IgD-negative memory B cell (primary cell): ENCODE data around the gene DCLRE1A. TPM values are rescaled to one million over a fixed set of nuclear protein-coding genes. Genes with fewer than 3 reads are reported as not detected.
"Not testable (repeated sequence)": the region's sequence is repeated elsewhere in the genome, so short reads cannot be mapped to it uniquely, and the experiment has no call there.

Experiments
- H3K27ac Mint-ChIP-seq, 3 donors: one replicate each; pipeline ENCODE4 v1.8.0; 2020 to 2022; ENCODE audit warnings: mild to moderate bottlenecking in 3 of 3, mixed read lengths in 3 of 3, moderate library complexity in 1 of 3
- H3K27me3 Mint-ChIP-seq: one replicate; pipeline ENCODE4 v1.8.0; 2021; ENCODE audit warnings: mixed read lengths
- H3K36me3 Mint-ChIP-seq: one replicate; pipeline ENCODE4 v1.8.0; 2020; ENCODE audit warnings: mild to moderate bottlenecking, mixed read lengths
- H3K4me1 Mint-ChIP-seq, 3 donors: one replicate each; pipeline ENCODE4 v1.8.0; 2020 to 2022; ENCODE audit warnings: mixed read lengths in 3 of 3, mild to moderate bottlenecking in 1 of 3
- H3K4me3 Mint-ChIP-seq, 4 donors: one replicate each; pipeline ENCODE4 v1.8.0; 2020 to 2022; ENCODE audit warnings: mild to moderate bottlenecking in 4 of 4, mixed read lengths in 4 of 4, moderate library complexity in 3 of 4
- H3K9me3 Mint-ChIP-seq, 3 donors: one replicate each; pipeline ENCODE4 v1.8.0; 2020 to 2021; ENCODE audit warnings: mixed read lengths in 3 of 3, mild to moderate bottlenecking in 1 of 3
- polyA plus RNA-seq: library from polyadenylated mRNA; unstranded; fragments of 300-500 nt; fragmentation: Illumina TruSeq; gene quantifications from one replicate; pipeline ENCODE4 v1.2.3, GENCODE V29; 2021

Gene DCLRE1A
- polyA plus RNA-seq, 1 donor from 2014 or later = 2.3 TPM

DNA sequence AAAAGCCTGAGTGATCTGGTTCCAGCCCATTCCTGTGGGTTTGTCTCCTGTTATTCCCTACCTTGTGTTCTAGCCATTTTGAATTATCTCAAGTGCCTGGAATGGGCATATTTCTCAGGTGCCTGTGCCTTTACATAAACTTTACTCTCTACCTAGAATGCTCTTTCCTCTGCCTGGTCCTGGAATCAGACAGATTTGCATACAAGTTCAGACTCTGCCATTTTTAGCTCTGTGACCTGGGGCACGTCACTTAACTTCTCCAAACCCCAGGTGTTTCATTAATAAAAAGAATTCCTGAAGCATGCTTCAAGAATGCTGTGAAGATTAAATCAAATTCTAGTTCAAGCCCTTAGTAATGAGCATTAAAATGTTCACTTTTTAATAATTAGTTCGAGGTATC is 7.8 kb downstream of the DCLRE1A start:
- Mint-ChIP-seq H3K4me1 (peaks cover 8 to 19% (median 14%) of the 10 kb centered on the region in 3 donors), H3K27me3 (no peaks in the 10 kb centered on the region), H3K9me3 (no peaks in the 10 kb centered on the region), H3K4me3 (peak overlapping the region in 1 of 4 donors; percentile 42), H3K27ac (peak overlapping the region in 1 of 3 donors; percentile 89), H3K36me3 (no peaks in the 10 kb centered on the region)

DNA sequence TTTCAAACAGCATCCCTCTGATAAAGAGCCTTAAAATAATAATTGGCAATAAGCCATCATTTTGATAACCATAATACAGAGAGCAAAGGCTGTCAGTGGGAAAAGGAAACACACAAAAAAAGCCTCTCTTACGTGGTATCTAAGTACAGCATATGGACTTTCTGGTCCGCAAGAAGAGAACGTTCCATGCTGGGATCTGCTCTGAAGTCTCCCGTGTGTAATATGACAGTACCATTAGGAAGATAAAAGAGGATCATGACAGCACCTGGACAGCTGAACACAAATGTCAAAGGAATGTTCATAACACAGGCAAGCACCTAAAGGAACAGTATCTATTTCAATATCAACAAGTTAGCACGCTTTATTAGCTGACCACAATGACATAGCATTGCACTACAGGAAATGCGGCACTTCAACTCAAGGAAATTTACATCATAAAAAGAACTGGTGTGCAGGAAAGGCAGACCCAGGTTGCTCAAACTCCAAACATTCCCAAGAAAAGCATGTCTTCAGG is 9.9 kb downstream of the DCLRE1A start:
- Mint-ChIP-seq H3K27me3 (no peaks in the 10 kb centered on the region), H3K27ac (no peak overlapping the region), H3K9me3 (no peaks in the 10 kb centered on the region), H3K36me3 (peaks cover 6% of the 10 kb centered on the region), H3K4me3 (no peak overlapping the region), H3K4me1 (peaks cover 8 to 14% (median 11%) of the 10 kb centered on the region in 3 donors)

DNA sequence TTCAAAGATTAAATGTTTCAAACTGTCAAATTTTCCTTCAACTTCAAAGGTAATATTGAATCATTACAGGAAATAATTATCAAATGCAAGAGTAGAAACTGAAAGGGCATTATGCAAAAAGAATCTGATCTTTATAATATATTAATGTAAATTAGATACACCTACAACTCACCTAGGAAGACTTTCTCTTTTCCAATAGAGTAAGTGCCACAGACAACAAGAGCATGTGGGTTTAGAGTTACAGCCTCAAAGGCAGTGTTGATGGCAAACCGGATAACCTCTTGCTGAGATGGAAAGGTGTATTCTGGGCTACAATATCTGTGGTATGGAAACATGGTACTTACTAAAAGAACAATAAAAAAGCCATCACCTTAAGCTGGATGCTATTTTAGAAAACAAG is 11.7 kb downstream of the DCLRE1A start:
- Mint-ChIP-seq H3K9me3 (no peaks in the 10 kb centered on the region), H3K4me3 (no peak overlapping the region), H3K36me3 (peaks cover 8% of the 10 kb centered on the region), H3K4me1 (peaks cover 8 to 13% (median 8%) of the 10 kb centered on the region in 3 donors), H3K27ac (no peak overlapping the region), H3K27me3 (no peaks in the 10 kb centered on the region)

DNA sequence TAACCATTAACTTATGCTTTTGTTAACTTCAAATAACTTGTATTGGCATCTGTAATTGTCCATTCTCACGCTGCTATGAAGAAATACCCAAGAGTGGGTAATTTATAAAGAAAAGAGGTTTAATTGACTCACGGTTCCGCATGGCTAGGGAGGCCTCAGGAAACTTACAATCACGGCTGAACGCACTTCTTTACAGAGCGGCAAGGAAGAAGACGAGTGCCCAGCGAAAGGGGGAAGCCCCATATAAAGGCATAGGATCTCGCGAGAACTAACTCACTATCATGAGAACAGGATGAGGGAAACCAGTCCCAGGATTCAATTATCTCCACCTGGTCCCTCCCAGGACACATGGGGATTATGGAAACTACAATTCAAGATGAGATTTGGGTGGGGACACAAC is 25.3 kb downstream of the DCLRE1A start:
- not testable (repeated sequence) for H3K4me1 Mint-ChIP-seq, H3K27ac Mint-ChIP-seq, H3K9me3 Mint-ChIP-seq, H3K36me3 Mint-ChIP-seq, H3K4me3 Mint-ChIP-seq, H3K27me3 Mint-ChIP-seq

DNA sequence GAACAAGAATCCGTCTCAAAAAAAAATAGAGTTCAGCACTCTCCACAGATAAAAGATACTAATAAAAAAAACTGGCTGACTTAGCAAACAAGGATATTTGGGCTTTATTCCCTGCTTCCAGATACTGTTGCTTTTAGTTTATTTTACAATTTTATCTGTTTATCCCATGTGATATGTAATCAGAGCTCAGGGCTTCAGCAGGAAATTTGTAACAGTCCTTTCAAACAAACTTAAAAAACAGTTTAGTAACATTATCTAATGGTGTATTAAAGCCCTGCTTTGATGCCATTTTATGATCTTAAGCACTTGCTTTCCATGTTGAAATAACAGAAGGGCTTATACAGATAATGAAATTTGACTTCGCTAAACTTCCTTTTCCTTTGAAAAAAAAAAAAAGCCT is 28.1 kb downstream of the DCLRE1A start:
- Mint-ChIP-seq H3K27ac (no peak overlapping the region), H3K4me1 (peaks cover 0 to 1% (median 0%) of the 10 kb centered on the region in 3 donors), H3K9me3 (peaks cover 0 to 4% (median 2%) of the 10 kb centered on the region in 3 donors), H3K27me3 (peaks cover 2% of the 10 kb centered on the region), H3K36me3 (peaks cover 2% of the 10 kb centered on the region), H3K4me3 (no peak overlapping the region)

DNA sequence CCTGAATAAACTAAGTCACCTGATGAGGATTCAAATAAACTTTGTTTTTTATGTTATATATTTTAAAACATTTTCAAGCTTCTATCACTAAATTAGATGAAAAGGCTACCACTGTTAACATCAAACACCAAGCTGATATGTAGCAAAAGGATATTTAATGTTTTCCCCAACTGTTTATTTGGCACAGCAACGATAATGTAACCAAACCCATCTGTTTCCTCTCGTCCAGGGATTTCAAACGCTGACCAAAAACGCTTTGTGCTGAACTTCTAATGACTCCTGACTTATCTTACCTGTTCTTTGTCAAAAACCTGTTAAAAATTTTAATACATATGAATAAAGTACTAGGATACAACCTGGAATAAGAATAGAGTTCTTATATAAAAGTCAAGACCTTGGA is 30.5 kb downstream of the DCLRE1A start:
- Mint-ChIP-seq H3K36me3 (no peaks in the 10 kb centered on the region), H3K27me3 (peaks cover 2% of the 10 kb centered on the region), H3K27ac (no peak overlapping the region), H3K4me3 (no peak overlapping the region), H3K4me1 (no peaks in the 10 kb centered on the region), H3K9me3 (peaks cover 0 to 4% (median 2%) of the 10 kb centered on the region in 3 donors)

DNA sequence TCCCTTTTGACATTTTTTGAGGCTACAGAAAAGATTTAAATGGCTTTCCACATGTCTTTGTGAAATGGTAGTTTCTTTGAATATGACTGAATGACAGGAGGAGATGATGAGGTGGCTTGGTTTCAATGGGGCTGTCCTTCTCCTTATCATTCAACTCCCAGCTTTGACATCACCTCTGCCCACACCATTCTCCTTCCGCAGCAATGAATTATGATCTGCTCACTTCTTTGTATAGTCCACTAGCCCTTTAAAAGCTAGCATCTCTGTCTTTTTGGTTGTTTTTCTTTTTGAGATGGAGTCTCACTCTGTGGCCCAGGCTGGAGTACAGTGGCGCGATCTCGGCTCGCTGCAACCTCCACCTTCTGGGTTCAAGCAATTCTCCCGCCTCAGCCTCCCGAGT is 31.7 kb downstream of the DCLRE1A start:
- H3K4me1 Mint-ChIP-seq = no peaks in the 10 kb centered on the region
- peaks cover 0 to 2% (median 0%) of the 10 kb centered on the region in 3 donors for H3K9me3 Mint-ChIP-seq
- no peak overlapping the region for H3K4me3 Mint-ChIP-seq
- no peaks in the 10 kb centered on the region for H3K36me3 Mint-ChIP-seq
- H3K27ac Mint-ChIP-seq = no peak overlapping the region
- H3K27me3 Mint-ChIP-seq = peaks cover 2% of the 10 kb centered on the region

DNA sequence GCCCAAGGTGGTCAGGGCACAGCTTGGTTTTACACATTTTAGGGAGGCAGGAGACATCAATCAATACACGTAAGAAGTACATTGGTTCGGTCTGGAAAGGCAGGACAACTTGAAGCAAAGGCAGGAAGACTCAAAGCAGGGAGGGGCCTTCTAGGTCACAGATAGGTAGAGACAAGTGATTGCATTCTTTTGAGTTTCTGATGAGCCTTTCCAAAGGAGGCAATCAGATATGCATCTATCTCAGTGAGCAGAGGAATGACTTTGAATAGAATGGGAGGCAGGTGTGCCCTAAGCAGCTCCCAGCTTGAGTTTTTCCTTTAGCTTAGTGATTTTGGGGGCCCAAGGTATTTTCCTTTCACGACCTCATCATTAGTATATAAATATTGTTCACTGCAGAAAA is 32.6 kb downstream of the DCLRE1A start:
- not testable (repeated sequence) for H3K27ac Mint-ChIP-seq, H3K27me3 Mint-ChIP-seq, H3K4me3 Mint-ChIP-seq, H3K4me1 Mint-ChIP-seq, H3K36me3 Mint-ChIP-seq, H3K9me3 Mint-ChIP-seq

DNA sequence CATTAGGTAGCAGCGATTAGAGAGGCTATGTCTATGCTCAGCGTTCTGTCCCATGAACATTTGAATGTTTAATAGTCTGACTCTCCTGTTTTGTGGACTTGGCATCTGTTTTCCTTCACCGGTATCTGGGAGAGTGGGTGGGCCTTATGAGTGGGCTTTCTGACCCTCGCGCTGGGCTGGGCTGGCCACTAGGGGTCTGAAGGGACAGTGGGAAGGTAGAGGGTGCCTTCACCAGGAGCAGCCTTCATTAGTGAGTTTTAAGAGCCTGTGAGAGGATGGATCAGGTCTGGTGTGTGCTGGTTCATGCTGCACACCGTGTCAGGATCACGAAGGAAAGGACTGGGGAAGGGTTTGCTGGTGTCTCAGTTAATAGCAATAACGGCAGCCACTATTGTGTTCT is 33.4 kb downstream of the DCLRE1A start:
- Mint-ChIP-seq H3K27ac (no peak overlapping the region), H3K27me3 (peaks cover 2% of the 10 kb centered on the region), H3K4me3 (no peak overlapping the region), H3K9me3 (peaks cover 0 to 2% (median 0%) of the 10 kb centered on the region in 3 donors), H3K36me3 (no peaks in the 10 kb centered on the region), H3K4me1 (no peaks in the 10 kb centered on the region)

DNA sequence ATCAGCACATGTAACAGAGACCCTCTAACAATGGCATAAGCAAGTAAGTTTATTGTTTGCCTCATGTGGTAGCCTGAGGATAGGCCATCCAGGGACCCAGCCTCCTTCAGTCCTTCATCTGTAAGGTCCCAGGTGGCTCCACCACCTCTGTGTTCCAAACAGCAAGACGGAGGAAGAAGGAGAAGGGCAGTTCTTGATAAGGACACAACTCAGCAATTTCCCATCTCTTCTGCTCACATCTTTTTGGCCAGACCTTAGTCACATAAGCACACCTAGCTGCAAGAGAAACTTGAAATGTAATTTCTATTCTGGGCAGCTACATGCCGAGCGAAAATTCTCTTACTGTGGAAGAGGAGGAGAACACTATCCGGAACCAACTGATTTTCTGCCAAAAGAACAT is 33.9 kb downstream of the DCLRE1A start:
- Mint-ChIP-seq H3K4me1 (no peaks in the 10 kb centered on the region), H3K27ac (no peak overlapping the region), H3K4me3 (no peak overlapping the region), H3K27me3 (peaks cover 2% of the 10 kb centered on the region), H3K9me3 (peaks cover 0 to 2% (median 0%) of the 10 kb centered on the region in 3 donors), H3K36me3 (no peaks in the 10 kb centered on the region)

DNA sequence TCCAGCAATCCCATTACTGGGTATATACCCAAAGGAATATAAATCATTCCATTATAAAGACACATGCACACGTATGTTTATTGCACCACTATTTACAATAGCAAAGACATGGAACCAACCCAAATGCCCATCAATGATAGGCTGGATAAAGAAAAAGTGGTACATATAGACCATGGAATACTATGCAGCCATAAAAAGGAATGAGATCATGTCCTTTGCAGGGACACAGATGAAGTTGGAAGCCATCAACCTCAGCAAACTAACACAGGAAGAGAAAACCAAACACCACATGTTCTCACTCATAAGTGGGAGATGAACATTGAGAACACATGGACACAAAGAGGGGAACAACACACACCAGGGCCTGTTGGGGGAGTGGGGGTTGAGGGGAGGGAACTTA is 39.2 kb downstream of the DCLRE1A start:
- H3K27ac Mint-ChIP-seq, H3K9me3 Mint-ChIP-seq, H3K27me3 Mint-ChIP-seq, H3K36me3 Mint-ChIP-seq, H3K4me1 Mint-ChIP-seq: not testable (repeated sequence)
- peak overlapping the region in 1 of 4 donors; percentile 35 for H3K4me3 Mint-ChIP-seq

DNA sequence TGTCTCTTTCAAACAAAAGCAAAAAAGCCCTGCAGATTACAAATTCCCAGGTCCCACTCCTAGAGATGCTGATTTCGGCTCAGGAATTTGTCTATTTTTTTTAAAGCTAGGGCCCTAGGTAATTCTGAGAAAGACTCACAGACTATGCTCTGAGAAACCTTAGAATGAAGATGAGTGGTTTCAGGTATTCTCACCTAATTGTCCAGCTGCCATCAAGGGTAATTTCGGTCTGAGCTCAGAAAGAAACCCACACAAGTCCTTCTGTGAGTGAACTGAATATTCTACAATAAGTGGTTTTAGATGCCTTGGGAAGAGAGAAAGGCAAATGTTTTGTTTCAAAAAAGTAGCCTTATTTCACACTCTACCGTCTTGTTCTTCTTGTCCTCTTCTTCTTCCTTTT is 45.7 kb downstream of the DCLRE1A start:
- H3K9me3 Mint-ChIP-seq = peaks cover 0 to 7% (median 0%) of the 10 kb centered on the region in 3 donors
- no peak overlapping the region for H3K4me3 Mint-ChIP-seq
- peaks cover 2% of the 10 kb centered on the region for H3K36me3 Mint-ChIP-seq
- H3K27ac Mint-ChIP-seq = no peak overlapping the region
- peaks cover 20% of the 10 kb centered on the region for H3K27me3 Mint-ChIP-seq
- peaks cover 0 to 4% (median 0%) of the 10 kb centered on the region in 3 donors for H3K4me1 Mint-ChIP-seq

DNA sequence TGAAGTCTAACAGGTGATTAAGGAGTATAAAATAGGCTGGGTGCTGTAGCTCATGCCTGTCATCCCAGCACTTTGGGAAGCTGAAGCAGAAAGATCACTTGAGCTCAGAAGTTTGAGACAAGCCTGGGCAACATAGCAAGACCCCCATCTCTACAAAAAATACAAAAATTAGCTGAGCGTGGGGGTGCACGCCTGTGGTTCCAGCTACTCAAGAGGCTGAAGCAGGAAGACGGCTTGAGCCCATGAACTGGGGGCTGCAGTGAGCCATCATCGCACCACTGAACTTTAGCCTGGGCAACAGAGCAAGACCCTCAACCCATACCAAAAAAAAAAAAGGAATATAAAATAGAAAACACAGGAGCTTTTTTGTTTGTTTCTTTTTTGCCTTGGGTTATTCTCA is 47.4 kb downstream of the DCLRE1A start:
- no peaks in the 10 kb centered on the region for H3K9me3 Mint-ChIP-seq
- H3K4me3 Mint-ChIP-seq = no peak overlapping the region
- H3K4me1 Mint-ChIP-seq = peaks cover 0 to 6% (median 0%) of the 10 kb centered on the region in 3 donors
- H3K27me3 Mint-ChIP-seq = peaks cover 17% of the 10 kb centered on the region
- H3K36me3 Mint-ChIP-seq = no peaks in the 10 kb centered on the region
- H3K27ac Mint-ChIP-seq = no peak overlapping the region

DNA sequence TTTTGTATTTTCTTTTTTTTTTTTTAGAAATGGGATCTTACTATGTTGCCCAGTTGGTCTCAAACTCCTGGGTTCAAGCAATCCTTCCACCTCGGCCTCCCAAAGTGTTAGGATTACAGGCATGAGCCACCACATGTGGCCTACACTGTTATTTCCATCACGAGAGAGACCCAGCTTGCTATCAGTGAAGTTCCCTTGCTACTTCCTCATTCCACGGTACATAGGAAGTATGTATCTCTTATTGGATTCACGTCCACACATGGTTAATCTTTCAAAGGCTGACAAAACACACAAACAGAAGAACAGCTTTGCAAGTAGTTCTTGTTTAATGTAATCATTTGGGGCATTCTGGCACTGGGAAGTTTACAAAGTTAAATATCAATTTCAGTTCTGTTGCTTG is 50.9 kb downstream of the DCLRE1A start:
- Mint-ChIP-seq H3K27ac (peak overlapping the region in 1 of 3 donors; percentile 79), H3K36me3 (no peaks in the 10 kb centered on the region), H3K4me1 (peaks cover 0 to 8% (median 0%) of the 10 kb centered on the region in 3 donors), H3K27me3 (peaks cover 10% of the 10 kb centered on the region), H3K9me3 (no peaks in the 10 kb centered on the region), H3K4me3 (no peak overlapping the region)

DNA sequence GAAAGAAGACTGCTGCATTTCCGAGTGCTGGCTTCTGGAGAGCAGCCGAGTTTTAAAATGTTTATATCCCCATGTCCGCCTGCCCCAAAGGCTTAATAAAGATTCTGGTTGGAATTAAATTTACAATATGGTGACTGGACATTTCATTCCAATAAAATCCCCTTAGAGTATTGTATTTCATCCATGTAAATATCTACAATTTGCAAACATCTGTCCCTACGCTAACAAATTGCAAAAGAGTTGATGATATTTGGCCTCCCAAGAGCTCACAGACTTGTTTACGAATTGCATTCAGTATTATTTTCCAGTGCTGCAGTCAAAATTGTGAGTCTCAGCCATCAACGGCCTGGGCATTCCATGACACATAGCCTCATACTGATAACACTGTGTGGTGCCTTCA is 52.3 kb downstream of the DCLRE1A start:
- no peaks in the 10 kb centered on the region for H3K36me3 Mint-ChIP-seq
- no peak overlapping the region for H3K27ac Mint-ChIP-seq
- H3K4me3 Mint-ChIP-seq = no peak overlapping the region
- H3K9me3 Mint-ChIP-seq = no peaks in the 10 kb centered on the region
- peaks cover 6% of the 10 kb centered on the region for H3K27me3 Mint-ChIP-seq
- H3K4me1 Mint-ChIP-seq = peaks cover 0 to 8% (median 0%) of the 10 kb centered on the region in 3 donors

DNA sequence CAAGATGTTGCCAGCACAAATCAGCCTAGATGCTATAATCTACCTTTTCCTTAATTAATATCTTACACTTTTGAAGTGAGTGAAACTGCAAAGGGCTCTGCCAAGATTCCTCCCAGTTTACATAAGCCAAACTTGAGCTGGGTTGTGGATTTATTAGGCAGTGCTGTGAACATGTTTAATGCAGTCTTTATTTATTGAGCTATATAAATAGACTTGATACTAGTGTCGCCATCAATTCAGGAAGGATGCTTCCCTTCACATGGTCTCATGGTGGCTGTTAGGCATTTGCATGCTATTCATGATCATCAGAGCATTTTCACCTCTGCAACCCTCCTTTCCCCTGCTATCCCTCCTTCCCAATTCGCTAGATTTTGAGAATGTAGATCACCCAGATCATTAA is 62.2 kb downstream of the DCLRE1A start:
- Mint-ChIP-seq H3K4me3 (no peak overlapping the region), H3K4me1 (no peaks in the 10 kb centered on the region), H3K27me3 (peaks cover 14% of the 10 kb centered on the region), H3K27ac (no peak overlapping the region), H3K9me3 (peaks cover 0 to 3% (median 3%) of the 10 kb centered on the region in 3 donors), H3K36me3 (peaks cover 1% of the 10 kb centered on the region)
